NCI-H345 (cell line): Measurements from ENCODE around the gene PPARG.
"Not testable (repeated sequence)": the region's sequence is repeated elsewhere in the genome, so short reads cannot be mapped to it uniquely, and the experiment has no call there.

Experiments
- DNase-seq: peaks from one replicate; lab custom pipeline; 2025; lab: John Stamatoyannopoulos, UW

PPARG gene

DNA sequence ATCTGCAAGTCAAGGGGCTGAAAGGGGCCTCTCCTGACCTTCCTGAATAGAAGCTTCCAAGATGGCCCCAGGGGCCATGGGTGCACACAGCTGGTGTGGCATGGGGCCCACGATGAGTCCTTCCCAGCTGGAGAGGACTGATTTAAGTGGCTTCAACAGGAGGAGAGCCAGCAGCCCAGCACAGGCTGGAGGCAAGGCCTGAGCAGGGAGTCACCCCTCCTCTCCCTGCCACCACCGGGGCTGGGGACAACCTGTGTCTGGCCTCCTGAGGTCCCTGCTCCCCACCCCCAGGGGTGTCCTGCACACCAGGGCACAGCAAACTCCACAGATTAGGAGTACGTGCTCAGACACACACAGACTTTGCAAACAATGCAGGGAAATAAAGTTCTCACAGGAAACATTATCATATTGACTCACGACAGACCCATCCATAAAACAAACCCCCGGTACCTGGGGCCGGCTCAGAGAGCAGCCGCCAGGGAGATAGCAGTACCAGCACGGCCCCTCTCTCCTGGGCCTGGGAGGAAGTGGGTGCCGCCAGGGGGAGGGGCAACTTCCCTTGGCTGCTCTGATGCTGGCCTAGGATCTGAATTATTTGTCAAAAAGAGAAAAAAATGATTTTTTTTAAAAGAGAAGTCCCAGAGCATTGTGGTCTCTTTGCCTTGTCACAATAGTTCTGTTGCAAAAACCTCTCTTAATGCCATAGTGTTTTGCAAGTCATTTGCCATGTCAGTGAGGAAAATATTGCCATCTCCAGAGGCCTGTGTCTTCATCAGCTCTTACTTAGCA, 173.5 kb downstream of the PPARG start:
- DNase-seq = no peak

DNA sequence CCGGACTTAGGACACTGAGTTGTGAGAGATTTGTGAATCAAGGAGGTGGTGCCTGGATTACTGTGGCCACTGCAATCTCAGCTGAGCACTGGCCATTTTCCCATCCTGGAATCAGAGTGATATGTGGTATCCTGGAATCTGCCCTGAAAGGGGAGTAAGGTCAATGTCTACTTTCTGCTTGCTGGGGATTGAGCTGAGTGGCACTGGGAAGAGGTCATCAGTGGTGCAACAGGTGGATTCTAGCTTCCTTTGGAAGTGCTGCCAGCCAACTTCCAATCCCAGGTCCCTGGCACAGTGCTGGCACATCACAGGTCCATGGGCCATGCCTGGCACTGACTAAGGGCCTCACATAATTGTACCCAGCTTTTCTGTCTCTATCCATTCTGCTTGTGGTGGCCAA, 174.8 kb downstream of the PPARG start:
- no peak for DNase-seq

DNA sequence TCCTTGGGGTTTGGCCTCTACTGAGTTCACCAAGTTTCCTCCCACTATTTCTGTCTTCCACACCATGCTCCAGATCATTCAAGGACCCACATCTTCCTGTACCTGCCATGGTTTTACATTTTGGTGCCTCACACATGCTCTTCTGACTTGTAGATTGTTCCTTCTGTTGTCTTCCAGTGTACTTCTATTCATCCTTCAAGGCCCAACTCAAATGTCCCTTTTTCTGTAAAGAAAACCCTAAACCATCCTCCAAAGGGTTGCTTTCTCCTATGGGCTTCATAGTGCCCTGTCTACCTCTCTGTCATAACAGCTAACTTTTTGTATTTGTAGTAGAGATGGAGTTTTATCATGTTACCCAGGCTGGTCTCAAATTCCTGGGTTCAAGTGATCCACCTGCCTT, 175.3 kb downstream of the PPARG start:
- no peak for DNase-seq

DNA sequence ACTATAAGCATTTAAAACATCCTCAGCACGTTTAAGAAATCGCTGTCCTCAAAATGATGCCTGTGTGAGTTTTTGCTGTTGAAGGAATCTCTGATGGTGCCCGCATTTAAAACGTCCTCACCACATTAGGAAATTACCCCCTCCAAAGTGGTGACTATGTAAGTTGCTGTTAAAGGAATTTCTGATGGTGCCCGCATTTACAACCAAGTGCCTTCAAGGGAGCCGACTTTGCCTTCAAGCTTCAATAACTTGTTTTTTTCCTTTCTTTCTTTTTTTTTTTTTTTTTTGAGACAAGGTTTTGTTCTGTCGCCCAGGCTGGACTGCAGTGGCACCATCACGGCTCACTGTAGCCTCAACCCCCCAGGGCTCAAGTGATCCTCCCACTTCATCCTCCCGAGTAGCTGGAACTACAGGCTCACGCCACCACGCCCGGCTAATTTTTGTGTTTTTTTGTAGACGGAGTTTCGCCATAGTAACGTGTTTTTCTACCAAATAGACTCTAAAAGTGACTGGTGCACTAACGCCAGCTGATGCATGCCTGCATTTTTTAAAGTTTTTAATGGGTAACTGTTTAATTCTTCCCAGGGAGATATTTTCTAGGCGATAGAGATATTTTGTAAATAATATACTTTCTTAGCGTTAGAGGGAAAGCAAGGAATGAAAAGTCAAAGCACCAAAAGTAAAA, 176.4 kb downstream of the PPARG start:
- DNase-seq = no peak

DNA sequence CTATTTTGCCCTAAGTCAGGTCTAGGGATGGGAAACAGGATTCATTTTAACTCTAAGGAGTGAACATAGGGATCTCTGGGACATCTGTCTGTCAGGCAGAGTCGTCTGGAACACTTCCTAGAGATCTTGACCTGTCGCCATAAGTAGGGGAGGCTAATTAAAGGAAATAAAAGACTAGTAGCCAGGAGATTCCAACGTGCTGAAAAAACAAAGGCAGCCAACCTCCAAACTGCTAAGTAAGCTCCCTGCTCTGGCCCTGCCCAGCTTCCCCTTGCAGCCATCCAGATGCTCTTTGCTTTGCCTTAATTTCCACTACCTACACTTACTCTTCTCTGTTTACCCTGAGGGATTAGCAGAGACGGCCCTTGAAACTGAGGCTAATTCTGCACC, 177.0 kb downstream of the PPARG start:
- no peak for DNase-seq

DNA sequence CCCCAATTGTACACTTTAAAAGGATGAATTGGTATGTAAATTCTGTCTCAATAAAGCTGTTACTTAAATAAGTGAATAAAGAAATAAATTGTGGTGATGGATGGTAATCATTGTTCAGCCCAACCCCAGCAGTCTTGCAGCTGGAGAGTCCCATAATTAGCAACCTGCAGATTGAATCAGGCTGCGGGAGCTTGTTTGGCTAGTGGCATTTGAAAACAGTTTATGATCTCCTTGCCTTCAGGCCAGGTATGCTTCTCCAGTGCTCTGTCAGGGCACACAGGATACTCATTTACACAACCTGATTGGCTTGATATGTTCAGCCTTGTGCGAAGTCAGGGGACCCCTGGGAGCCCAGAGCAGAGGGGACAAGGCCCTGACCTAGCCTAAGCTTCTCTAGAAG, 178.9 kb downstream of the PPARG start:
- DNase-seq = no peak

DNA sequence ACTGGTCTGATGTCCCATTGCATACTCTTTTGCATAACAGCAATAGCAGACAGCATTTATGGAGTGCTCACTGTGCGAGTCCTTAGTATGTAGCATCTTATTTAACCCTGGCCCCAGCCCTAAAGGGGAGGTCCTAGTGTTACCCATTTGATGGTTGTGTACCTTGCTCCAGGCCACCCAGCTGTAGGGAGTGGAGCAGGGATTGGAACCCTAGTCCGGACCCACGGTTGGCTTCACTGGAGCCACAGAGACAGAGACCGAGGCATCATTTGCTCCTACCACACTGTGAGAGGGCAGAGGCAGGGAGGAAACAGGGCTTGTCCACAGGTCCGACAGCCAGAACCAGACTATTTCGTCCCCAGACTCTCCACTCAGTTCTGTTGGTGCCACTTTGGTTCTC, 179.4 kb downstream of the PPARG start:
- no peak for DNase-seq

DNA sequence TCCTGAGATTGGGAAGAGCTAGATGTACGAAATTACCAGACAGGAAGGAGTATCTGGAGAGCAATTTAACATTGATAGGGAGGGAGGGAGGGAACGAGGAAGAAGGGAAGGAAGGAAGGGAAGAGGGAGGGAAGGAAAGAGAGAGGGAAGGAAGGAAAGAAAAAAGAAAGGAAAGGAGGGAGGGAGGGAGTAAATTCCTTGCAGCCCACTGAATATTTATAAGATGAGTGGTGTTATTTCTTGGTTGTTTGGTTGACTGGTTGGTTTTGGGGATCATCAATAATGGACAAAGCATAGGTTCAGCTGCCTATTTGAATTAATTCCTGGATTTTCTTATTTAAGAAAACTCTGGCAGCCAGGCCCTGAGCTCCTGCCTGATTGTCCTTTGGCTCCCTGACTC, 179.9 kb downstream of the PPARG start:
- DNase-seq = no peak

DNA sequence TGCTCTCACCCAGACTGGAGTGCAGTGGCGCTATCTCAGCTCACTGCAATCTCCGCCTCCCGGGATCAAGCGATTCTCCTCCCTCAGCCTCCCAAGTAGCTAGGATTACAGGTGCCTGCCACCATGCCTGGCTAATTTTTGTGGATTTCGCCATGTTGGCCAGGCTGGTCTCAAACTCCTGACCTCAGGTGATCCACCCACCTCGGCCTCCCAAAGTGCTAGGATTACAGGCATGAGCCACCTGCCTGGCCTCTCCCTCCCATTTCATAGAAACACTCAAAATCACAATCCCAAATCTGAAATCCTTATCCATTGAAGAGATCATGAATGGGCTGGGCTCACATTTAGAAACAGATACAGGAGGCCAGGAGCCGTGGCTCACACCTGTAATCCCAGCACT, 180.4 kb downstream of the PPARG start:
- DNase-seq = not testable (repeated sequence)

DNA sequence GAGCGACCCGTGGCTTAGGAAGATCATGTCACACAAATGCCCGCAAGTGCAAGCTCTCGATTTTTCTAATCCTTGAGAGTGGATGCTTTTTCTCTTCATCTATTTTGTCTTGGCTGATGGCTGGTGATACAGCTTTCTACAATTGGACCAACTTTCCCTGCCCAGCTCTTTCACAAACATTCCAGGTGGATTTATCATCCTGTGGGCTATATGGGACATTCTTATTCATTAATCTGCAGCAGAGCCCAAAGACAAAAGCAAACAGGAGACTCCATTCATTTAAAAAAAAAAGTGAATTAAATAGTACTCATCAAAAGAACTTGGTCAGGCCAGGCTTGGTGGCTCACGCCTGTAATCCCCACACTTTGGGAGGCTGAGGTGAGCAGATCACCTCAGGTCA, 181.2 kb downstream of the PPARG start:
- no peak for DNase-seq

DNA sequence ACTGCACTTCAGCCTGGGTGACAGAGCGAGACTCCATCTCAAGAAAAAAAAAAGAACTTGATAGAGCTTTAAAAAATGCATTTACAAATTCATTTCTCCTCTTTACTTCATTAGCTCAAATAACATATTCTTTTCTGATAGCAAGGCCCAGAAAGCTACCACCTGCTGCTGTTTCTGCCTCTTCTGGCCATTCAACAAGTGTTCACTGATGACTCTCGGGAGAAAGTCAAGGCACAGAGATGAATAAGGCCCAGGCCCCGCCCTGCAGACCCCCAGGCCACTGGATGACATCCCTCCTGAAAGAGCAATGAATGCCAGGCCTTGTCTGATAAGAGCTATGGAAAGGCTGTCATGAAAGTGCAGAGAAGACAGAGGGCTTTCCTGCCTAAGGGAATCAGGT, 181.8 kb downstream of the PPARG start:
- DNase-seq = no peak

DNA sequence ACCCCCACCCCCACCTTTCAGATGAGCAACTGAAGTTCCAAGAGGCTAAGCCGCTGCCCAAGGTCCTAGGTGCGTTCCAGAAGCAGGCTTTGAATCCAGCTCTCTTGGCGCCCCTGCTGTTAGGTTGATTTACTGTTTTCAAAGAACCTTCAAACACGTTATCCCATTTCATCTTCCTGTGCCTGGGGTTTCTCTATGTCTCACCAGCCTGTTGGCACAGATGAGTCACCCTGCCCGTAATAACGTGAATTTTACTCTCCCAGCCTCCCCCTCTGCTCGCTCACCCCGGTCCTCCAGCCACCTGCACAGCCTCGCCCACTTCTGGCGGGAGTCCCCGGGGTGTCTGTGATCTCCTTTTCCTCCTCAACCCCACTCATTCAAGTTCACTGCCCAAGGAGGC, 182.4 kb downstream of the PPARG start:
- no peak for DNase-seq

DNA sequence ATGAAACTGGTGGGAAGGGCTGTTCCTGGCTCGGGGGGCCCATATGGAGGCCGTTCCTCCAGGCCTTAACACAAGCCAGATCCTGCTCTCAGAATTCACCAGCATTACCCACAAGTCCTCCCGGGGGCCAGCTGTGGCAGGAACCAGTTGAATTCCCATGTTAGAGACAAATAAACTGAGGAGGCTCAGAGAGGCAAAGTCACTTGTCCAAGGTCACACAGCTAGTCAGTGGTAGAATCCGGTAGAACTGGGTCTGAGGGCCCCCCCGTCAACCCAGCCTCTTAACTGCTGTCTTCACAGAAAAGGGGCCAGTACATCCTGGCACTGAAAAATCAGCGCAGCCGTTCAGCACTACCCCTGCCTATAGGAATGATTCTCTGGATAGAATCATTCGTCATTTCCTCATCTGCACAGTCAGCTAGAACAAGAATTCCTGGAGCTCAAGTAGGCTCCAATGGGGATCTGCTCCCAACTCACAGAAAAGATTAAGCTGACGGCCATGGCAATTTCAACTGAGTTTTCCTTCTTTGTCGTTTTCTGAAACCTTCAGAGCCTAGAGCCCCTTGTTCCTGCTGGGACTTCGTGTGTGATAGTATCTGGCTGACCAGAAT, 183.2 kb downstream of the PPARG start:
- no peak for DNase-seq

DNA sequence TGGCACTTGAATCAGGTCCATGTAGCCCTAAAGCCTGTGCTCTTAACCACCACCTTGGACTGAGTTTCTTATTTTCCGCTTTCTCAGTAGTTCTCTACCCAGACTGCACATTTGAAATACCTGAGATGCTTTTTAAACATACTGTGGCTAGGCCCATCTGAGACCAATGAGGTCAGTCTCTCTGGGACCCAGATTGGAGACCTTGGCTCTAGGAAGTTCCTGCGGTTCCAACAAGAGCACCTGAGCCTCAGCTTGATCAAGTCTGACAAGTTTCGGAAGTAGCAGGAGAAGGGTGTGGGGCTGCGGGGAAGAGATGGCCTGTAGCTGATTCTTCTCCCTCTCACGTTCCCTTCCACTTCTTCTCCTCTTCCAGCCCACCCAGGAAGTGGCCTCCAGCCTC, 183.9 kb downstream of the PPARG start:
- DNase-seq = no peak

DNA sequence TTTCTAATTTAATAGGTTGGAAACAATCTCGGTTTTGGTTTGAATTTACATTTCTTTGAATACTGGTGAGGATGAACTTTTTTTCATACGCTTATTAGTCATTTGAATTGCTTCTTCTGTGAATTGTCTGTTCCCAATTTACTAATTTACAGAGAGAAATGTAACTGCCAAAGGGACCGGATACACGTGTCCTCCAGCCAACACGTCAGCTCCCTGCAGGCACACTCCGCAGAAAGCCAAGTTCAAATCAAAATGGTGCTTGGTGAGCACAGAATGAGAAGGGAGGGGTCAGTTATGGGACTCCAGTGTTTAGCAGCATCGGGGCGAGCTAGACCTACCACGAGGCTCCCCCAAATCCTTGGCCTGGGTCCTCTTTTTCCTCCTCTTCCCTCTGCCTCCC, 184.6 kb downstream of the PPARG start:
- no peak for DNase-seq

DNA sequence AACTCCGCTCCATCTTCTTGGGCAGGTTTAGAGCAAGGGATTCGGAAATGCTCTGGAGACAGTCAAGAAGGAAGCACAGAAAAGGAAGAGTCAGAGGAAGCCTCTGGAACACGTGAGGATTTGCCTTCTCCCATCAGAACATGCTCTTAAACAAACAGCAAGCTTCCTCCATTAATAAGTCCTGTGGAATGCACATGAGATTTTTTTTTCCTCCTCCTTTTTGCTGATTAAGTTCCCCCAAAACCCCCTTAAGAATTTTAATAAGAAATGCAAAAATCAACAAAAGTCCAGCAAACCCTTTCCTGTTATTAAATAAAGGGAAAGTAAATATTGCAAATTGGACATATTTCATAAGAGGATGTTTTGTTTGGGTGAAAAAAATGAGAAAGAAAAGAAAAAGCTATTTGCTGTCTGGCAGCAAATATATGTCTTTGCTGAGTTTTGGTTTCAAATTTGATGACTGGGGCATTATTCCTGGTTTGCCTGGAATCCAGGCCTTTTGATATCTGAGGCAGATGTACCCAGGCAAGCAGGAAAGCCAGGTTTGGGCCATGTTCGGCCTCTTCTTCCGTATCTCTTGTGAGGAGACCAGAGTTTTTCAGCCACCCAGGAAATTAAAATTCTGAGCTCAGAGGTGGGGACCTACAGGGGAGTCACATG, 187.5 kb downstream of the PPARG start:
- no peak for DNase-seq

DNA sequence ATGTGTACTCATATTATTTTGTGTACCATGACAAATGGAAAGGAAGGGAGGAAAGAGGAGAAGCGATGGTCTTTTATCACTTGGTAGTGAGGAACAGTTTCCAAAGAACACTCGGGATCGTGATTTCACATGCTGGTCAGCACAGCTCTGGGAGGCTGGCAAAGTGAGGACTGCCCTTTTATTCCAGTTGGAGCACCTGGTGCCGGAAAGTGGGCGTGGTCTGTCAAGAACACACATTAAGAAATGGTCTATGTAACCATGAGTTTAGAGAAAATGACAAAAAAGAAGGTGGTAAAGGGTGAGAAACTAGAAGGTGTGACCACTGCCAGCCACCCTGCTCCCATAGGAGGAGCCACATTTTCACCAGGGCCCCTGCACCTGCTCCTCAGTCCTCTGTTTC, 188.4 kb downstream of the PPARG start:
- no peak for DNase-seq

DNA sequence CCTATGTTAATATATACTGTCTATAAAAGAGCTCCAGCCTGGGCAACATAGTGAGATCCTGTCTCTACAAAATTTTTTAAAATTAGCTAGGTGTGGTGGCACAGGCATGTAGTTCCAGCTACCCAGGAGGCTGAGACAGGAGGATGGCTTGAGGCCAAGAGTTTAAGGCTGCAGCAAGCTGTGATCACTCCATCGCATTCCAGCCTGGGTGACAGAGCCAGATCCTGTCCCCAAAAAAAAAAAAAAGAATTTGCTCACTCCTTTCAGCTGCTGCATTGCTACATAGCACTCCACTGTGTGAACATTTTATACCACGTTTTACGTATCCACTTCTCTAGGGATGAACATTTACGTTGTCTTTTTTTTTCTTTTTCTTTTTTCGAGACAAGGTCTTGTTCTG, 189.5 kb downstream of the PPARG start:
- no peak for DNase-seq

DNA sequence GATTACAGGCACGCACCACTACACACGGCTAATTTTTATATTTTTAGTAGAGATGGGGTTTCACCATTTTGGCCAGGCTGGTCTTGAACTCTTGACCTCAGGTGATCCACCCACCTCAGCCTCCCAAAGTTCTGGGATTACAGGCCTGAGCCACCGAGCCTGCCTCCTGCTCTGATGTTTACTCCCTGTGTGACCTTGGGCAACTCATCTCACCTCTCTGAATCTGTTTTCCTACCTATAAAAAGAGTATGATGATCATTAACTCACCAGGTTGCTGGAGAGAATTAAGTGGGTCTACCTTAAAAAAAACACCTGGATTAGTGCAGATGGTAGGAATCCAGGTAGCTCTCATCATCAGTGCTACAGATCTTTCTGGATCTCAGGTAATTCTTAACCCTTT, 190.3 kb downstream of the PPARG start:
- not testable (repeated sequence) for DNase-seq

DNA sequence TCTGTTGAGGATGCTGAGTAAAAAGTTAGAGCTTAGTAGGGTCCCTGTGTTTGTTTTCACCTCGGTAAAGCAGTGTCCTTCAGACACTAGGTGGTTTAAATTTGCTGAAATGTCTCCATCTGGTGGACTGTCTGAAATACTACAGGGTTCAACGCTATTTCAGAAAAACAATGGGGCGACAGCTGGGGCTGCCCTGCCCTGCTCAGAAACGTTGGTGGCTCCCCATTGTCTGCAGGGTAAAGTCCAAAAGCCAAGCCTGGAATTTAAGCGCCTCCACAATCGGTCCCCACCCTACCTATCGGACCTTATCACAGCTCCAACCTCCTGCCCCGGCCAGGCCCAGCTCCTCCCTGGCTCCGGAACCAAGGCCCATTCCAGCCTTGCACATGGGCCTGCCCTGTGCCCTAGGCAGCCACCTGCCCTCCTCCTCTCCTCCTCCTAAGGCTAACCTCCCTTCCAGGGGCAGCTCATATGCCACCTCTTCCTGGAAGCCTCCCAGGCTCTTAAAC, 191.1 kb downstream of the PPARG start:
- peak; percentile 29 for DNase-seq

DNA sequence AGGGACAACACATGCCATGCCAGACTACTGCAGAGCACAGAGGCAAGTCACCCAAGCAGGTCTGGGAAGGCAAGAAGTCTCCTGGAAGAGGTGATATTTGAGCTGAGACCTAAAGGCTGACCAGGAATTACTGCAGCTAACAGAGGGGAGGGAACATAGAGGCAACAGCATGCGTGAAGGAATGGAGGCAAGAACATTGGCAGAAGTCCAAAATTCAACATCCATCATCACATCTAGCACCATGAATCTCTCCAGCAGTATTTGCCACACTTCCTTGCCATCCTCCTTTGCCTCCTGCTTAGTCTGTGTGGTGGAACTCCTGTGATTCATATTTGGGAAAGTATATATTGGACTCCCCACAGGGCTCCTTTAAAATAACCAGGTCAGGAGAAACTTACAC, 194.5 kb downstream of the PPARG start:
- peak; percentile 6 for DNase-seq

DNA sequence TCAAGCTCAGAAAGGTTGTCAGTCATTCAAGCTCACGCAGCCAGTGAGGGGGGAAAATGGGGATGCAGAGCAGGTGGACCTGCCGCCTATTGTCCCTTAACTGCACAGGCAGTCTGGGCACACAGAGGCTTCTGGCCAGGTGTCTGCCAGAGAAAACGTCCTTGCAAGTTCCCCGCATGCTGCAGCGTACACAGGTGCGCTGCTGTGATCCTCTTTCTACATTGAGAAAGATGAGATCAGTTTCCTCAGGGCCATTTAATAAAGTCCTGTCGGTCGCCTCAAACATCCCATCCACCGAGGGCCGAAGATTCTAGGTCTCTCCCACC, 195.0 kb downstream of the PPARG start:
- DNase-seq = peak; percentile 48
